Parathyroid adenoma (tissue), 2 donors: ENCODE data around the gene SLC22A3.

ENCODE experiments used
- H2AFZ ChIP-seq: fragments of 300-600 bp; sonication (generic); one replicate; pipeline ENCODE4 v1.7.0; 2017; ENCODE audit warnings: antibody characterized with exemption, mild to moderate bottlenecking
- H3K27ac ChIP-seq: fragments of 300-600 bp; sonication (generic); one replicate; pipeline ENCODE4 v1.7.0; 2017
- H3K27me3 ChIP-seq: fragments of 300-600 bp; sonication (generic); one replicate; pipeline ENCODE4 v1.7.0; 2017; ENCODE audit warnings: low read length; ENCODE audit not compliant: control insufficient read depth, insufficient read depth
- H3K36me3 ChIP-seq: fragments of 300-600 bp; sonication (generic); one replicate; pipeline ENCODE4 v1.7.0; 2017; ENCODE audit warnings: low read length; ENCODE audit not compliant: control insufficient read depth, insufficient read depth
- H3K4me1 ChIP-seq: fragments of 300-600 bp; sonication (generic); one replicate; pipeline ENCODE4 v1.7.0; 2017; ENCODE audit warnings: control low read depth
- H3K4me2 ChIP-seq: fragments of 300-600 bp; sonication (generic); one replicate; pipeline ENCODE4 v1.7.0; 2017; ENCODE audit warnings: low read length
- H3K4me3 ChIP-seq: fragments of 300-600 bp; sonication (generic); one replicate; pipeline ENCODE4 v1.7.0; 2017; ENCODE audit warnings: low read depth, low read length
- H3K79me2 ChIP-seq: fragments of 300-600 bp; sonication (generic); one replicate; pipeline ENCODE4 v1.7.0; 2017; ENCODE audit warnings: control low read depth
- H3K9ac ChIP-seq: fragments of 300-600 bp; sonication (generic); one replicate; pipeline ENCODE4 v1.7.0; 2017; ENCODE audit warnings: mild to moderate bottlenecking
- H3K9me3 ChIP-seq: fragments of 300-600 bp; sonication (generic); one replicate; pipeline ENCODE4 v1.7.0; 2017; ENCODE audit warnings: low read length; ENCODE audit not compliant: control insufficient read depth
- CTCF ChIP-seq: fragments of 300-600 bp; sonication (generic); IDR thresholded peaks from one replicate; pipeline ENCODE4 v1.7.0; 2017; ENCODE audit warnings: antibody characterized with exemption, mild to moderate bottlenecking
- donor health status: primary hyperparathyroidism.

SLC22A3 gene

GRCh38 chr6:160316261-160316660 lies 31.9 kb upstream of the SLC22A3 start:
- Histone ChIP-seq H3K9ac (no peak overlapping the region), H3K9me3 (no peaks in the 10 kb centered on the region), H3K4me3 (no peak overlapping the region), H3K27me3 (no peaks in the 10 kb centered on the region), H3K79me2 (no peaks in the 10 kb centered on the region), H3K4me1 (no peaks in the 10 kb centered on the region), H3K27ac (no peak overlapping the region), H3K4me2 (no peak overlapping the region), H2AFZ (no peak overlapping the region), H3K36me3 (no peaks in the 10 kb centered on the region)
- no peak for TF ChIP-seq CTCF

- H3K4me3 ChIP-seq, result no peak overlapping the region
- H2AFZ ChIP-seq, result no peak overlapping the region
- no peak overlapping the region for H3K4me2 ChIP-seq
- H3K4me1 ChIP-seq, result no peaks in the 10 kb centered on the region
- no peaks in the 10 kb centered on the region for H3K27me3 ChIP-seq
- H3K9me3 ChIP-seq, result no peaks in the 10 kb centered on the region
- no peak for TF ChIP-seq CTCF
- no peak overlapping the region for H3K27ac ChIP-seq
- H3K9ac ChIP-seq, result no peak overlapping the region
- no peaks in the 10 kb centered on the region for H3K36me3 ChIP-seq
- H3K79me2 ChIP-seq, result no peaks in the 10 kb centered on the region
Observed at GRCh38 chr6:160319246-160319645, 28.9 kb upstream of the SLC22A3 start.

GRCh38 chr6:160321729-160322505 lies 26.3 kb upstream of the SLC22A3 start:
- Histone ChIP-seq H3K9ac (no peak overlapping the region), H3K27me3 (no peaks in the 10 kb centered on the region), H3K4me3 (no peak overlapping the region), H3K36me3 (no peaks in the 10 kb centered on the region), H2AFZ (no peak overlapping the region), H3K4me1 (no peaks in the 10 kb centered on the region), H3K27ac (no peak overlapping the region), H3K9me3 (no peaks in the 10 kb centered on the region), H3K4me2 (no peak overlapping the region), H3K79me2 (no peaks in the 10 kb centered on the region)
- no peak for TF ChIP-seq CTCF

GRCh38 chr6:160327981-160328380 lies 20.2 kb upstream of the SLC22A3 start:
- Histone ChIP-seq H3K4me2 (no peak overlapping the region), H3K4me1 (no peaks in the 10 kb centered on the region), H3K36me3 (no peaks in the 10 kb centered on the region), H2AFZ (no peak overlapping the region), H3K9me3 (no peaks in the 10 kb centered on the region), H3K9ac (no peak overlapping the region), H3K27ac (no peak overlapping the region), H3K27me3 (no peaks in the 10 kb centered on the region), H3K4me3 (no peak overlapping the region), H3K79me2 (no peaks in the 10 kb centered on the region)
- TF ChIP-seq CTCF, result no peak

- no peaks in the 10 kb centered on the region for H3K27me3 ChIP-seq
- no peak overlapping the region for H3K4me2 ChIP-seq
- no peak overlapping the region for H2AFZ ChIP-seq
- H3K79me2 ChIP-seq, result no peaks in the 10 kb centered on the region
- H3K36me3 ChIP-seq, result no peaks in the 10 kb centered on the region
- H3K9ac ChIP-seq, result no peak overlapping the region
- H3K4me3 ChIP-seq, result no peak overlapping the region
- TF ChIP-seq CTCF, result no peak
- H3K27ac ChIP-seq, result no peak overlapping the region
- no peaks in the 10 kb centered on the region for H3K9me3 ChIP-seq
- H3K4me1 ChIP-seq, result no peaks in the 10 kb centered on the region
Observed at GRCh38 chr6:160328447-160328846, 19.7 kb upstream of the SLC22A3 start.
